BJ (cell line): ENCODE data around the gene HIVEP1. TPM values are rescaled to one million over a fixed set of nuclear protein-coding genes. Genes with fewer than 3 reads are reported as not detected.

Experiments used
- CTCF ChIA-PET: fragments of 350-600 bp; formaldehyde crosslinking; extraction: SDS; loops from one replicate; lab custom pipeline; 2021; ENCODE audit warnings: antibody characterized with exemption, inconsistent platforms; lab: Yijun Ruan, JAX
- POLR2A ChIA-PET: fragments of 300-600 bp; sonication (Branson Sonifier 250); formaldehyde crosslinking; extraction: SDS; loops from one replicate; lab custom pipeline; 2021; ENCODE audit warnings: antibody characterized with exemption; lab: Charles Lee
- DNase-seq: peaks from one replicate; pipeline ENCODE4 v3.0.0-alpha.2; 2011; ENCODE audit warnings: low read depth
- H3K27me3 ChIP-seq: 2 replicates; pipeline ENCODE4 v1.6.0; 2011; ENCODE audit warnings: low read length; ENCODE audit not compliant: control insufficient read depth, insufficient read depth
- H3K36me3 ChIP-seq: 2 replicates; pipeline ENCODE4 v1.5.1; 2011; ENCODE audit warnings: low read length; ENCODE audit not compliant: control insufficient read depth, insufficient read depth
- H3K4me3 ChIP-seq: 2 replicates; pipeline ENCODE4 v1.5.1; 2011; ENCODE audit warnings: low read depth, mild to moderate bottlenecking, control low read depth, low read length
- CTCF ChIP-seq: IDR thresholded peaks from 2 replicates; pipeline ENCODE4 v1.5.1; 2011; ENCODE audit warnings: low read depth, mild to moderate bottlenecking, control low read depth, inconsistent platforms, low read length, moderate library complexity; ENCODE audit not compliant: insufficient read depth
- polyA plus RNA-seq: library from polyadenylated mRNA; depleted of rRNA; stranded (reverse); fragments of >200 nt; gene quantifications from 2 replicates; pipeline ENCODE4 v1.2.3, GENCODE V29; 2011

The HIVEP1 gene
- polyA plus RNA-seq, 1 experiment, result 17.1 TPM

- no peak for DNase-seq
- no peaks in the 10 kb centered on the region for H3K27me3 ChIP-seq
- no peak for TF ChIP-seq CTCF
- H3K36me3 ChIP-seq, result no peaks in the 10 kb centered on the region
- H3K4me3 ChIP-seq, result no peak overlapping the region
- ChIA-PET CTCF (no interaction called here), POLR2A (no interaction called here)
These were observed 69.7 kb downstream of the HIVEP1 start for GRCh38 chr6:12081771-12082170.

- Histone ChIP-seq H3K36me3 (no peaks in the 10 kb centered on the region), H3K27me3 (no peaks in the 10 kb centered on the region), H3K4me3 (no peak overlapping the region)
- POLR2A ChIA-PET, result no interaction called here
- CTCF ChIA-PET, result no interaction called here
- no peak for DNase-seq
- no peak for TF ChIP-seq CTCF
These were observed 70.3 kb downstream of the HIVEP1 start for GRCh38 chr6:12082368-12082767.

- Histone ChIP-seq H3K4me3 (no peak overlapping the region), H3K36me3 (no peaks in the 10 kb centered on the region), H3K27me3 (no peaks in the 10 kb centered on the region)
- CTCF ChIA-PET, result interaction anchor here (0.8 kb wide), 1 partner anchor 10 kb away, joined by 4 read pairs; no protein-coding TSS in a partner anchor
- POLR2A ChIA-PET, result no interaction called here
- TF ChIP-seq CTCF, result no peak
- DNase-seq, result no peak
These were observed 71.2 kb downstream of the HIVEP1 start for GRCh38 chr6:12083302-12083701.

GRCh38 chr6:12083763-12084162, 71.7 kb downstream of the HIVEP1 start:
- Histone ChIP-seq H3K36me3 (no peaks in the 10 kb centered on the region), H3K4me3 (no peak overlapping the region), H3K27me3 (no peaks in the 10 kb centered on the region)
- ChIA-PET CTCF (interaction anchor here (0.8 to 1.6 kb wide), 2 partner anchors 9 to 11 kb away, joined by 4 to 8 read pairs; no protein-coding TSS in a partner anchor), POLR2A (no interaction called here)
- no peak for DNase-seq
- no peak for TF ChIP-seq CTCF

GRCh38 chr6:12084681-12085080, 72.6 kb downstream of the HIVEP1 start:
- no peak for TF ChIP-seq CTCF
- H3K4me3 ChIP-seq, result no peak overlapping the region
- POLR2A ChIA-PET, result no interaction called here
- CTCF ChIA-PET, result interaction anchor here (1.6 kb wide), 1 partner anchor 8 kb away, joined by 8 read pairs; no protein-coding TSS in a partner anchor
- no peaks in the 10 kb centered on the region for H3K27me3 ChIP-seq
- no peak for DNase-seq
- no peaks in the 10 kb centered on the region for H3K36me3 ChIP-seq
